Stomach (tissue), 4 donors: Measurements from ENCODE around the gene BNIP2.

Experiments used
- CTCF ChIP-seq, 7 experiments: fragments of 450-650 bp in 4 of 7; fragments of 200-600 bp in 3 of 7; sonication (generic) in 3 of 7; IDR thresholded peaks; one replicate each; pipeline ENCODE4 v1.5.1; 2016 to 2019; ENCODE audit warnings: antibody characterized with exemption in 7 of 7, control low read depth in 2 of 7, mild to moderate bottlenecking in 1 of 7
- POLR2A ChIP-seq, 4 donors: fragments of 450-650 bp; IDR thresholded peaks; one replicate each; pipeline ENCODE4 v1.6.1; 2016; ENCODE audit warnings: antibody characterized with exemption in 4 of 4, control low read depth in 2 of 4, mild to moderate bottlenecking in 1 of 4, moderate library complexity in 1 of 4

- no peak for TF ChIP-seq CTCF (IDR thresholded peaks at IDR 0.05)
- TF ChIP-seq POLR2A (IDR thresholded peaks at IDR 0.05) = no peak
Measured at GRCh38 chr15:59701880-59702279, 12.8 kb upstream of the BNIP2 start.
